Bronchial epithelial cell (primary cell): ENCODE data around the gene AMTN. TPM values are rescaled to one million over a fixed set of nuclear protein-coding genes. Genes with fewer than 3 reads are reported as not detected.

Source experiments
- DNase-seq: peaks from one replicate; pipeline ENCODE4 v3.0.0-alpha.2; 2010; ENCODE audit warnings: low read depth
- FAIRE-seq: peaks from 2 replicates; lab custom pipeline; 2011; peaks lifted over from hg19 to GRCh38; lab: Jason Lieb, UNC
- H3K27me3 ChIP-seq: 2 replicates; pipeline ENCODE4 v1.5.1; 2011; ENCODE audit warnings: low read length; ENCODE audit not compliant: control insufficient read depth, insufficient read depth
- H3K36me3 ChIP-seq: 2 replicates; pipeline ENCODE4 v1.5.1; 2011; ENCODE audit warnings: low read length; ENCODE audit not compliant: control insufficient read depth, insufficient read depth
- H3K4me3 ChIP-seq: 2 replicates; pipeline ENCODE4 v1.5.1; 2011; ENCODE audit warnings: mild to moderate bottlenecking, low read depth, low read length, control low read depth
- total RNA-seq: library from RNA; depleted of rRNA; stranded (reverse); fragments of >200 nt; gene quantifications from 2 replicates; pipeline ENCODE4 v1.2.1, GENCODE V29; 2014
- TF ChIP-seq, protein P1 (sequence below): IDR thresholded peaks from 2 replicates; pipeline ENCODE4 v1.5.1; 2011; ENCODE audit warnings: mild to moderate bottlenecking, moderate library complexity, low read length, control low read depth, inconsistent platforms; ENCODE audit not compliant: insufficient read depth, severe bottlenecking

Gene AMTN
- total RNA-seq, 1 donor from 2014 or later, result 0.79 TPM

DNA sequence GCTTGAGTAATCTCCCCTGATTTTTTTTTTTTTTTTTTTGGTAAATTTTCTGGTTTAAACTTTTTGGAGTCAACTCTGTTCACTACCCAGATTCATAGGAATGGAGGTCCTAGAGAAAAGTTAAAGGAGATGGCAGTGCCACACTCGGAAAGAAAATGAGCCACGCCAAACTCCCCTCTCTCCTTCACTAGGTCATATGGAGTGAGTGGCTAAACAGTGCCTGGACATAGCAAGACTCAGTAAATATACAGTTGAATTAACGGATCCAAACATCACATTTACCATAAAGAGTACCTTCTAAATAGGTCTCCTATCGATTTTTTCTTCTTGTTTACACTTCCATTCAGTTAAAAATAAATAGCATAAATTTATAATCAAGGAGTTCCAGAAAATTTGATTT lies 13.6 kb upstream of the AMTN start:
- H3K36me3 ChIP-seq, result no peaks in the 10 kb centered on the region
- no peak overlapping the region for H3K4me3 ChIP-seq
- H3K27me3 ChIP-seq, result no peaks in the 10 kb centered on the region
- TF ChIP-seq, protein P1, sequence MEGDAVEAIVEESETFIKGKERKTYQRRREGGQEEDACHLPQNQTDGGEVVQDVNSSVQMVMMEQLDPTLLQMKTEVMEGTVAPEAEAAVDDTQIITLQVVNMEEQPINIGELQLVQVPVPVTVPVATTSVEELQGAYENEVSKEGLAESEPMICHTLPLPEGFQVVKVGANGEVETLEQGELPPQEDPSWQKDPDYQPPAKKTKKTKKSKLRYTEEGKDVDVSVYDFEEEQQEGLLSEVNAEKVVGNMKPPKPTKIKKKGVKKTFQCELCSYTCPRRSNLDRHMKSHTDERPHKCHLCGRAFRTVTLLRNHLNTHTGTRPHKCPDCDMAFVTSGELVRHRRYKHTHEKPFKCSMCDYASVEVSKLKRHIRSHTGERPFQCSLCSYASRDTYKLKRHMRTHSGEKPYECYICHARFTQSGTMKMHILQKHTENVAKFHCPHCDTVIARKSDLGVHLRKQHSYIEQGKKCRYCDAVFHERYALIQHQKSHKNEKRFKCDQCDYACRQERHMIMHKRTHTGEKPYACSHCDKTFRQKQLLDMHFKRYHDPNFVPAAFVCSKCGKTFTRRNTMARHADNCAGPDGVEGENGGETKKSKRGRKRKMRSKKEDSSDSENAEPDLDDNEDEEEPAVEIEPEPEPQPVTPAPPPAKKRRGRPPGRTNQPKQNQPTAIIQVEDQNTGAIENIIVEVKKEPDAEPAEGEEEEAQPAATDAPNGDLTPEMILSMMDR, result no peak
- no peak for DNase-seq
- no peak for FAIRE-seq

DNA sequence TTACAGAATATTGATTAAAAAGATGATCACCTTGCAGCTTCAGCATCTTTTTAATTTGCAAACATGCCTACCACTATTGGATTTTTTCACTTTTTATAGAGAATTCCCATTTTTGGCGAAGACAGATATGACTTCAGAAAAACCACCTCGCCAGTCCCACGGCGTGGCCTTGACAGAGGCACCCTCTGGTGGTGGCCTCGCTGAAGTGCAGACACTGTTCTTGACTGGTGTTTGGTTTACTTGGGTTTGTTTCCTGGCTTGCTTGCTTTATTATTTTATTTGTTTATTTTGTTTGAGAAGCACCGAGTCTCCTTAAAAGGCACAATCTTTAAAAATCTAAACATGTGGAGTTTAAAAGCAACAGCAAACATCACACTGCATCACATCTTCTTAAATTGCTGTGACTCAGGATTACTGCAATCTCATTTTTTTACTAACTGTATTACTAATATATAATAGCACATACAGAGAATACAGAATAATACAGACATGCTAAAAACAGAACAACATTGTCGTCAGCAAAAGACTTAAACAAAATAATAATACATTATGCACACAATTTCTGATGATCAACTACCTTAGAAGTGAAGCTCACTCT lies 13.1 kb upstream of the AMTN start:
- FAIRE-seq, result no peak
- Histone ChIP-seq H3K27me3 (no peaks in the 10 kb centered on the region), H3K36me3 (no peaks in the 10 kb centered on the region), H3K4me3 (no peak overlapping the region)
- TF ChIP-seq, protein P1, result peak; percentile 94
- DNase-seq, result peak; percentile 42

DNA sequence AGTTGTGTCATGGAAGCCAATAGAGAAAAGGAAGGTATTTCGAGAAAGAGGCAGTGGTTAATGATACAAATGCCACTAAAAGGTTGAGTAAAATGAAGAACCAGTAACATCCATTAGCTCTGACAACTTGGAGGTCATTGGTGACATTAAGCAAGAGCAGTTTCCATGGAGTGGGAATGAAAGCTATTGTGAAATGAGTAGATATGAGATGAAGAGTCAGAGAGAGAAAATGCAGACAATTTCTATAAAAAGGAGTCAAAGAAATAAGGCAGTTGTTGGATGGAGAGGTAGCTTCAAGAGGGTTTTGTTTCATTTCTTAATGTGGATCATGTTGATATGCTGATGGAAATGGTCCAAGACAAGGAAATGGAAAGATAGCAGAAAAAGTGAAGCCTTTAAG lies 9.6 kb upstream of the AMTN start:
- H3K4me3 ChIP-seq, result no peak overlapping the region
- no peaks in the 10 kb centered on the region for H3K36me3 ChIP-seq
- TF ChIP-seq, protein P1, result no peak
- no peaks in the 10 kb centered on the region for H3K27me3 ChIP-seq
- FAIRE-seq, result no peak
- no peak for DNase-seq

DNA sequence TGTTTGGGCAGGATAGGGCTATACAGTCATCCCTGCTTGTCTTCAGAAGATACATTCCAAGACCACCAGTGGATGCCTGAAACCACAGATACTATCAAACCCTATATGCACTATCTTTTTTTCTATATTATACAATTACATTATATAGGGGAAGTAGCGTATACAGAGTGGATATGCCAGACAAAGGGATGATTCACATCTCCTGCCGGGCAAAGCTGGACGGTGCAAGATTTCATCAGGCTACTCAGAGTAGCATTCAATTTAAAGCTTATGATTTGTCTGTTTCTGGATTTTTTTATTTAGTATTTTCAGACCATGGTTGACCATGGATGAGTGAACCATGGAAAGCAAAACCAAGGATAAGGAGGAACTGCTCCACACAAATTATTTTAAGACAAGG lies 7.0 kb upstream of the AMTN start:
- DNase-seq, result peak; percentile 61
- Histone ChIP-seq H3K27me3 (no peaks in the 10 kb centered on the region), H3K36me3 (no peaks in the 10 kb centered on the region), H3K4me3 (no peak overlapping the region)
- no peak for FAIRE-seq
- TF ChIP-seq, protein P1, result no peak

DNA sequence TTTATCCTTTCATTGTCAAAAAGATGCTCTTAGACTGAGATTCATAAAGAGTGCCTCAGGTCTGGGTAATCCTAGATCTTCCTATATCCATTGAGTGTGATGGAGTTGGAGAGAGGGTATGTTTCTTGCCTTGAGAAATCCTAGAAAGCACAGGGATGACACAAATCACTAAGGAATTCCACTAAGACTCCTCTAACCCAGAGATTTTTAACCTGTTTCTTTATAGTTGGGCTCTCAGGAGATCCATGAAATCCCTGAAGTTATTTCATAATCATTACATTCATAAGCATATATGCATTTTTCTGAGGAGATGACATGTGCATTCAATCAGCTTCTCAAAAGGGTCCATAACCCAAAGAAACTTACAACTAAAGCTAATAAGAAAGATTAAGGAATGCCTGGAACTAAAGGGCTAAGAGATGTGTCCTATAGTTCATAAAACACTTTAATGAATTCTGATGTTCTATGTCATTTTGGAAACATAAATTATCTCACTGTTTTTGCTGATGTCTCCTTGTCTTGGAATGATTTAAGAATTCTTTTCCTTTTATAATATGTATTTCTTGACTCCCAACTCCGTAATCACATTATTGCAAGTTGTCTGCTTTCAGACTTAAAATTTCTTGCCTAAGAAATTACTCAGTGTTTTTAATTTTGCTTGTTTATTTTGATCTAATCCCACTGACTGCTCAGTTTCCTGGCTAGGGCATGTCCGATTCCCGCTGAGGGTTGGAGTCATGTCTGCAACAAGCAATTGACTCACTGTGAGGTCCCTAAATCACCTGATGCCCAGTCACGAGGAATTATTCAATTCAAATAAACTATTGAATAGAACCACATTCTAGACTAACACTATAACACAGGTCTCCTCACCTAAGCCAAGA lies 2.8 kb upstream of the AMTN start:
- DNase-seq, result peak; percentile 98
- Histone ChIP-seq H3K27me3 (no peaks in the 10 kb centered on the region), H3K4me3 (no peak overlapping the region), H3K36me3 (no peaks in the 10 kb centered on the region)
- no peak for FAIRE-seq
- TF ChIP-seq, protein P1, result no peak
